HepG2 (cell line): ENCODE results near the gene ARHGEF26. TPM values are rescaled to one million over a fixed set of nuclear protein-coding genes. Genes with fewer than 3 reads are reported as not detected.

Experiments used
- ATAC-seq: fragments of 200-7000 bp; cut with Tn5 transposase; 3 replicates; pipeline ENCODE4 v1.9.1; 2020; ENCODE audit warnings: mild to moderate bottlenecking, moderate library complexity
- BruUV-seq: library from RNA; stranded (reverse); fragments of 400-500 nt; replicated peaks from 2 replicates; lab custom pipeline; 2021; lab: Mats Ljungman, UMichigan
- CTCF ChIA-PET: fragments of 300-600 bp; formaldehyde crosslinking; extraction: SDS; loops from one replicate; lab custom pipeline; 2021; ENCODE audit warnings: low total read pairs, inconsistent platforms, low intra/inter-chr PET ratio; lab: Yijun Ruan, JAX
- POLR2A ChIA-PET: fragments of 350-600 bp; sonication (Branson Sonifier 250); formaldehyde crosslinking; loops from one replicate; lab custom pipeline; 2020; ENCODE audit warnings: antibody characterized with exemption, inconsistent platforms; lab: Yijun Ruan, JAX
- DNase-seq: peaks from one replicate; pipeline ENCODE4 v3.0.0-alpha.2; 2015; ENCODE audit warnings: low spot score
- FAIRE-seq: peaks from 3 replicates; lab custom pipeline; 2011; peaks lifted over from hg19 to GRCh38; lab: Jason Lieb, UNC
- H2AFZ ChIP-seq: one replicate; pipeline ENCODE4 v1.6.1; 2011; ENCODE audit warnings: low read length, inconsistent platforms
- H3K27ac ChIP-seq: fragments of 300-600 bp; 3 replicates; pipeline ENCODE4 v1.8.0; 2011; ENCODE audit warnings: mixed run types, mild to moderate bottlenecking, mixed read lengths, low read length, inconsistent platforms; ENCODE audit not compliant: insufficient read depth; ENCODE audit errors: extremely low read length
- H3K27me3 ChIP-seq, 2 experiments: fragments of 200-600 bp in 1 of 2; 2 replicates in 1 of 2; 3 replicates in 1 of 2; pipeline versions ENCODE4 v1.6.0 to v1.8.0; 2011; ENCODE audit warnings: low read length in 2 of 2, mild to moderate bottlenecking in 2 of 2, moderate library complexity in 2 of 2, inconsistent platforms in 1 of 2; ENCODE audit not compliant: insufficient read depth in 2 of 2, control insufficient read depth in 1 of 2
- H3K36me3 ChIP-seq, 2 experiments: fragments of 200-600 bp in 1 of 2; replicated peaks in 1 of 2; 2 replicates in 1 of 2; 3 replicates in 1 of 2; pipeline versions ENCODE4 v1.5.1 to v1.8.0; 2011; ENCODE audit warnings: low read length in 2 of 2, inconsistent platforms in 1 of 2; ENCODE audit not compliant: insufficient read depth in 2 of 2, control insufficient read depth in 1 of 2
- H3K4me1 ChIP-seq: 2 replicates; pipeline ENCODE4 v1.5.1; 2012; ENCODE audit warnings: low read length, inconsistent platforms; ENCODE audit not compliant: insufficient read depth
- H3K4me2 ChIP-seq: 2 replicates; pipeline ENCODE4 v1.6.0; 2011; ENCODE audit warnings: low read depth, low read length, inconsistent platforms
- H3K4me3 ChIP-seq, 3 experiments: fragments of 200-600 bp in 1 of 3; sonication (generic), shearing (Covaris generic) in 1 of 3; replicated peaks in 1 of 3; 2 replicates each; pipeline ENCODE4 v1.5.1; 2011 to 2016; ENCODE audit warnings: low read length in 3 of 3, inconsistent platforms in 2 of 3, low read depth in 2 of 3, mild to moderate bottlenecking in 2 of 3, control low read depth in 1 of 3, mixed read lengths in 1 of 3; ENCODE audit not compliant: insufficient read depth in 1 of 3
- H3K79me2 ChIP-seq: one replicate; pipeline ENCODE4 v1.6.1; 2011; ENCODE audit warnings: low read length, inconsistent platforms; ENCODE audit not compliant: insufficient read depth
- H3K9ac ChIP-seq: 2 replicates; pipeline ENCODE4 v1.6.0; 2011; ENCODE audit warnings: mild to moderate bottlenecking, low read depth, low read length, inconsistent platforms; ENCODE audit not compliant: insufficient read depth
- H3K9me3 ChIP-seq: 2 replicates; pipeline ENCODE4 v1.5.1; 2012; ENCODE audit warnings: mild to moderate bottlenecking, low read length
- H4K20me1 ChIP-seq: 2 replicates; pipeline ENCODE4 v1.6.0; 2011; ENCODE audit warnings: inconsistent platforms, mild to moderate bottlenecking, low read length, moderate library complexity; ENCODE audit not compliant: insufficient read depth
- HCFC1 ChIP-seq: fragments of 150-350 bp; IDR thresholded peaks from 2 replicates; pipeline ENCODE4 v1.6.1; 2014; ENCODE audit warnings: low read depth, low read length
- KDM4B ChIP-seq: sonication (generic); formaldehyde crosslinking; IDR thresholded peaks from 2 replicates; pipeline ENCODE4 v1.4.0; 2020; ENCODE audit warnings: missing genetic modification reagents
- MTA3 ChIP-seq: sonication (generic); formaldehyde crosslinking; IDR thresholded peaks from 2 replicates; pipeline ENCODE4 v1.4.0; 2020; ENCODE audit warnings: missing genetic modification reagents
- RARG ChIP-seq: sonication (generic); formaldehyde crosslinking; IDR thresholded peaks from 2 replicates; pipeline ENCODE4 v1.4.0; 2020; ENCODE audit warnings: low read depth, mild to moderate bottlenecking, missing genetic modification reagents
- ZFAT ChIP-seq: sonication (generic); formaldehyde crosslinking; conservative IDR thresholded peaks from 2 replicates; pipeline ENCODE4 v1.8.1; 2023; ENCODE audit warnings: missing genetic modification reagents, inconsistent platforms
- ZNF343 ChIP-seq: sonication (generic); formaldehyde crosslinking; IDR thresholded peaks from 2 replicates; pipeline ENCODE4 v1.4.0; 2020; ENCODE audit warnings: mild to moderate bottlenecking, missing genetic modification reagents
- ZNF354B ChIP-seq: sonication (generic); formaldehyde crosslinking; IDR thresholded peaks from 2 replicates; pipeline ENCODE4 v1.8.0; 2022; ENCODE audit warnings: mild to moderate bottlenecking, missing genetic modification reagents
- ZNF430 ChIP-seq: sonication (generic); formaldehyde crosslinking; IDR thresholded peaks from 2 replicates; pipeline ENCODE4 v1.9.0; 2021; ENCODE audit warnings: mild to moderate bottlenecking, missing genetic modification reagents
- ZNF776 ChIP-seq: sonication (generic); formaldehyde crosslinking; IDR thresholded peaks from 2 replicates; pipeline ENCODE4 v1.4.0; 2020; ENCODE audit warnings: mild to moderate bottlenecking, missing genetic modification reagents
- ZZZ3 ChIP-seq: sonication (generic); formaldehyde crosslinking; IDR thresholded peaks from 2 replicates; pipeline ENCODE4 v1.4.0; 2020; ENCODE audit warnings: missing genetic modification reagents, mild to moderate bottlenecking, borderline replicate concordance
- WGBS: methylation state at CpG from one replicate; pipeline ENCODE4 v1.1.6; 2017; ENCODE audit warnings: low lambda C conversion rate; 5-methylcytosine and 5-hydroxymethylcytosine counted together
- in situ Hi-C: cut with HindIII; loops from 2 replicates; pipeline ENCODE4 v1.10.0; 2017; ENCODE audit warnings: low pct_unique_long_range_greater_than_20kb; ENCODE audit not compliant: extremely low pct_ligation_motif_present
- intact Hi-C: fragments of 100-400 bp; cut with micrococcal nuclease; formaldehyde crosslinking; loops from one replicate; pipeline ENCODE4 v1.10.0; 2022; ENCODE audit not compliant: unreplicated experiment
- polyA plus RNA-seq, 8 experiments: library from polyadenylated mRNA; depleted of rRNA in 3 of 8; stranded (reverse) in 7 of 8; unstranded in 1 of 8; fragments of >200 nt; fragmentation: Illumina TruSeq in 4 of 8; extraction: Trizol in 4 of 8; gene quantifications; 2 replicates each; pipeline versions ENCODE4 v1.2.1 to v1.2.3, GENCODE V29; 2011 to 2016; ENCODE audit warnings: low read depth in 4 of 8, missing spikeins in 1 of 8, mixed read lengths in 1 of 8; ENCODE audit not compliant: insufficient read depth in 1 of 8
- total RNA-seq, 5 experiments: library from RNA; depleted of rRNA; stranded (reverse); fragments of >200 nt; fragmentation: Illumina TruSeq; extraction: Trizol; gene quantifications; 2 replicates each; pipeline ENCODE4 v1.2.3, GENCODE V29; 2016; ENCODE audit warnings: low read depth in 1 of 5
- TF ChIP-seq, protein P1 (sequence below): sonication (generic); formaldehyde crosslinking; IDR thresholded peaks from 2 replicates; pipeline ENCODE4 v1.5.0; 2020; ENCODE audit warnings: mild to moderate bottlenecking, missing genetic modification reagents

The ARHGEF26 gene
- total and polyA plus RNA-seq, 2 of the 13 experiments (the other 11 are each of a cell fraction or from before 2014, with no cell fraction given): 0.74 to 6.1 TPM

DNA sequence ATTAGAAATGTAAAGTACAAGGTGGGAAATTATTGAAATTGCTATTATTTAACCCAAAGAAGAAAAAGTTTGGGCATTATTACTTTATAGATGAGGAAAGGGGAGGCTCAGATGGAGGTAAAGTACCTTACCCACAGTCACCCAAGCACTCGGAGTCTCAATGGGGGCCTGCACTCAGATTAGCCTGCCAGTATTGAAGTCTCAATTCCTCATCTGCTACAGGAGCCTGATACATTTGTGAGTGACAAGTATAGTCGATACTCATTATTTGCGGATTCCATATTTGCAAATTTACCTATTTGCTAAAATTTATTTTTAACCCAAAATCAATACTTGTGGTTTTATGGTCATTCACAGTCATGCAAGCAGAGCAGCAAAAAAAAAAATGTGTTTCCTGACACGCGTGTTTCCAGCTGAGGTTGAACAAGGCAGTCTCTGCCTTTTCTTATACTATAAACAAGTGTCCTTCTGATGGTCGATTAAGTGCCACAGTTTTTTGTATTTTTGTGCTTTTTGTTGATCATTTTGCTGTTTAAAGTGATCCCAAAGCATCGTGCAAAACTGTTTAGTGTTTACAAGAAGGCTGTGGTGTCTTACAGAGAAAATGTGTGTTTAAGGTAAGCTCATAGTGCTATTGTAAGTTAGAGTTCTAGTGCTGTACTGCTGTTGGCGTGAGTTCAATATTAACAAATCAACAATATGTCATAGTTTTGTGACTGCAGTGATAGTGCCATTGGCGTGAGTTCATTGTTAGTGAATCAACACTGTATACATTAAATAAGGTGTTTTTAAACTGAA, 48.0 kb downstream of the ARHGEF26 start (continued):
- TF ChIP-seq ZNF354B (CRISPR knock-in tag) (no peak), ZZZ3 (CRISPR knock-in tag) (no peak), HCFC1 (no peak)

DNA sequence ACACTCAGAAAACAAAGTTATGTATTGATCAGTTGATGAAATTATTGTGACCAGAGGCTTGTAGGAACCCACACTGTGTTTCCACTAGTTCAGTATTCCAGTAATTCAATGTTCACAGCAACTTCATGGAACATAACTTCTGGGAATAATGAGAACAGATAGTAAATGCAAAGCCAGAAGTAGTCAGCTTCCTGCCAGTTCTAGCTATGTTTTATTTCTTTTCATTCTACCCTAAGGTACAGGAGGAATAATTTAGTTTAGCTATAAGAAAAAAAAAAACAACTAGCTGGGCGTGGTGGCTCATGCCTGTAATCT, 48.6 kb downstream of the ARHGEF26 start:
- Histone ChIP-seq H3K9ac (no peak overlapping the region), H2AFZ (no peak overlapping the region), H3K27ac (no peak overlapping the region), H3K4me3 (no peak overlapping the region), H3K36me3 (no peaks in the 10 kb centered on the region), H3K4me1 (peaks cover 36% of the 10 kb centered on the region), H3K79me2 (no peaks in the 10 kb centered on the region), H3K27me3 (no peaks in the 10 kb centered on the region), H3K9me3 (no peaks in the 10 kb centered on the region), H4K20me1 (no peaks in the 10 kb centered on the region), H3K4me2 (no peak overlapping the region)
- intact Hi-C loops: no loop called here
- CTCF ChIA-PET: no interaction called here
- no peak for FAIRE-seq
- no TSS peak for BruUV-seq
- no peak for ATAC-seq
- in situ Hi-C loops: no loop called here
- POLR2A ChIA-PET: no interaction called here
- no peak for DNase-seq
- 45% methylated on average over 1 of the region's 1 CpG for WGBS
- TF ChIP-seq ZNF776: no peak
- TF ChIP-seq MTA3 (CRISPR knock-in tag): no peak
- TF ChIP-seq KDM4B: no peak
- TF ChIP-seq ZFAT (CRISPR knock-in tag): no peak
- TF ChIP-seq ZNF343: no peak
- TF ChIP-seq RARG (CRISPR knock-in tag): no peak
- no peak for TF ChIP-seq ZNF430 (CRISPR knock-in tag)
- TF ChIP-seq, protein P1, sequence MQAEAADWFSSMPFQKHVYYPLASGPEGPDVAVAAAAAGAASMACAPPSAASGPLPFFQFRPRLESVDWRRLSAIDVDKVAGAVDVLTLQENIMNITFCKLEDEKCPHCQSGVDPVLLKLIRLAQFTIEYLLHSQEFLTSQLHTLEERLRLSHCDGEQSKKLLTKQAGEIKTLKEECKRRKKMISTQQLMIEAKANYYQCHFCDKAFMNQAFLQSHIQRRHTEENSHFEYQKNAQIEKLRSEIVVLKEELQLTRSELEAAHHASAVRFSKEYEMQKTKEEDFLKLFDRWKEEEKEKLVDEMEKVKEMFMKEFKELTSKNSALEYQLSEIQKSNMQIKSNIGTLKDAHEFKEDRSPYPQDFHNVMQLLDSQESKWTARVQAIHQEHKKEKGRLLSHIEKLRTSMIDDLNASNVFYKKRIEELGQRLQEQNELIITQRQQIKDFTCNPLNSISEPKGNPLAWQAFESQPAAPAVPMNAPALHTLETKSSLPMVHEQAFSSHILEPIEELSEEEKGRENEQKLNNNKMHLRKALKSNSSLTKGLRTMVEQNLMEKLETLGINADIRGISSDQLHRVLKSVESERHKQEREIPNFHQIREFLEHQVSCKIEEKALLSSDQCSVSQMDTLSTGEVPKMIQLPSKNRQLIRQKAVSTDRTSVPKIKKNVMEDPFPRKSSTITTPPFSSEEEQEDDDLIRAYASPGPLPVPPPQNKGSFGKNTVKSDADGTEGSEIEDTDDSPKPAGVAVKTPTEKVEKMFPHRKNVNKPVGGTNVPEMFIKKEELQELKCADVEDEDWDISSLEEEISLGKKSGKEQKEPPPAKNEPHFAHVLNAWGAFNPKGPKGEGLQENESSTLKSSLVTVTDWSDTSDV (CRISPR knock-in tag): no peak
